ENCODE results near the gene VSNL1. TPM values are rescaled to one million over a fixed set of nuclear protein-coding genes. Genes with fewer than 3 reads are reported as not detected.

Gene VSNL1
- total RNA-seq, 4 donors from 2014 or later = 0.65 TPM; not detected in 3

- TF ChIP-seq, protein P1, sequence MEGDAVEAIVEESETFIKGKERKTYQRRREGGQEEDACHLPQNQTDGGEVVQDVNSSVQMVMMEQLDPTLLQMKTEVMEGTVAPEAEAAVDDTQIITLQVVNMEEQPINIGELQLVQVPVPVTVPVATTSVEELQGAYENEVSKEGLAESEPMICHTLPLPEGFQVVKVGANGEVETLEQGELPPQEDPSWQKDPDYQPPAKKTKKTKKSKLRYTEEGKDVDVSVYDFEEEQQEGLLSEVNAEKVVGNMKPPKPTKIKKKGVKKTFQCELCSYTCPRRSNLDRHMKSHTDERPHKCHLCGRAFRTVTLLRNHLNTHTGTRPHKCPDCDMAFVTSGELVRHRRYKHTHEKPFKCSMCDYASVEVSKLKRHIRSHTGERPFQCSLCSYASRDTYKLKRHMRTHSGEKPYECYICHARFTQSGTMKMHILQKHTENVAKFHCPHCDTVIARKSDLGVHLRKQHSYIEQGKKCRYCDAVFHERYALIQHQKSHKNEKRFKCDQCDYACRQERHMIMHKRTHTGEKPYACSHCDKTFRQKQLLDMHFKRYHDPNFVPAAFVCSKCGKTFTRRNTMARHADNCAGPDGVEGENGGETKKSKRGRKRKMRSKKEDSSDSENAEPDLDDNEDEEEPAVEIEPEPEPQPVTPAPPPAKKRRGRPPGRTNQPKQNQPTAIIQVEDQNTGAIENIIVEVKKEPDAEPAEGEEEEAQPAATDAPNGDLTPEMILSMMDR (IDR thresholded peaks at IDR 0.05) = no peak
- peak; percentile 99 for ATAC-seq (ENCODE audit: low FRiP score)
These were observed 22.0 kb upstream of the VSNL1 start, which contains the start of gene RAD51AP2 for GRCh38 chr2:17518212-17519154. TSS of gene RAD51AP2 (minus strand) at chr2:17518440. CDS start at chr2:17518415, 25 bp downstream.

DNA sequence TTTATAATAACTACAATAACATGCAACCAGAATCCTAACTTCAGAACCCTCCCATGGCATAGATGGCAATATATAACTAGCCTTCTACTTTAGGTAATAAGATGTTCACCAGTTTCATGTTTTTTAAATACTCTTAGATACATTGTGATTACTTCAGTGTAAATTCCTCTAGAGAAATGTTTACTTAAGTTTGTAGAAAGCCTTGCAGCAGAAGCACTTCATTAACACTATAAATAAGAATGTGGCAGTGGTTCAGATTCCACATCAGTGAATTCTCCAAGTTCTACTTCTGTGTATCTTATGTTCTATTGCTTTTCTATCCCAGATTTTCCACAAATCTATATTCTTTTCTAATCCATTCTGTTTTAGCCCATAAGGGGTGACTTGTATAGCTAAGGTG, 21.0 kb upstream of the VSNL1 start:
- no peak for DNase-seq (ENCODE audit: low spot score)
- no peak for ATAC-seq (ENCODE audit: low FRiP score)
- TF ChIP-seq, protein P1 (IDR thresholded peaks at IDR 0.05) = no peak

More at GRCh38 chr2:17518212-17519154, 22.0 kb upstream of the VSNL1 start, which contains the start of gene RAD51AP2:
- DNase-seq (ENCODE audit: low spot score) = peak; percentile 83

- ATAC-seq (ENCODE audit: low FRiP score) (no peak), DNase-seq (ENCODE audit: low spot score) (no peak)
- TF ChIP-seq, protein P1 (IDR thresholded peaks at IDR 0.05) = no peak
These were observed 19.7 kb upstream of the VSNL1 start for GRCh38 chr2:17520761-17521160.

- no peak for ATAC-seq (ENCODE audit: low FRiP score)
- no peak for DNase-seq (ENCODE audit: low spot score)
- TF ChIP-seq, protein P1 (IDR thresholded peaks at IDR 0.05) = no peak
These were observed 18.9 kb upstream of the VSNL1 start for GRCh38 chr2:17521621-17522020.

DNA sequence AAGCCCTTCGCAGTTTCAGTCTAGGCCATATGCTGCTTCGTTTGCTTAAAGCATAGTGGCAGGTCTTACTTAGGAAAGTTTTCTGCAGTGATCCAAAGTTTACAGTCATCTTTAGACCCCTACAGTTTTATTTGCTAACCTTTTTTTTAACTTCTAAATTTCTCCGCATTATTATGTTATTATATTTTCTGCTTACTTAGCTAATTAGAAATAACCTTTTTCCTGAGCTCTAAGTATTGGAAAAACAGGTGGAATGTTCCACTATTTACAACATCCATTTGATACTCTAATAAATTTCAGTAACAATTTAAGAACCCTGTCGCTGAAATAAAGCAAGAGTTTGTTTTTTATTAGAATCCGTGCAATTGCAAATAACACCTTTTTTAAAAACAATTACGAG, 18.2 kb upstream of the VSNL1 start:
- DNase-seq (ENCODE audit: low spot score) (no peak), ATAC-seq (ENCODE audit: low FRiP score) (no peak)
- TF ChIP-seq, protein P1 (IDR thresholded peaks at IDR 0.05) = no peak

- TF ChIP-seq, protein P1 (IDR thresholded peaks at IDR 0.05) = no peak
- DNase-seq (ENCODE audit: low spot score) (no peak), ATAC-seq (ENCODE audit: low FRiP score) (no peak)
These were observed 10.7 kb upstream of the VSNL1 start for GRCh38 chr2:17529771-17530170.
